HUES6 (cell line): Measurements from ENCODE around the gene NOS1.
A peak's percentile ranks its signal among the peaks of the same experiment; 100 is the strongest.

ENCODE experiments used
- H3K27ac ChIP-seq: 2 replicates; pipeline ENCODE4 v1.7.0; 2013; ENCODE audit warnings: low read depth, mild to moderate bottlenecking, low read length, inconsistent platforms
- H3K27me3 ChIP-seq: 2 replicates; pipeline ENCODE4 v1.6.1; 2013; ENCODE audit warnings: low read length; ENCODE audit not compliant: control insufficient read depth, insufficient read depth
- H3K36me3 ChIP-seq: 2 replicates; pipeline ENCODE4 v1.6.1; 2013; ENCODE audit warnings: low read length; ENCODE audit not compliant: control insufficient read depth, insufficient read depth
- H3K4me1 ChIP-seq: 2 replicates; pipeline ENCODE4 v1.6.1; 2013; ENCODE audit warnings: low read length; ENCODE audit not compliant: control insufficient read depth, insufficient read depth
- H3K4me3 ChIP-seq: 2 replicates; pipeline ENCODE4 v1.5.1; 2013; ENCODE audit warnings: low read depth, low read length
- H3K9ac ChIP-seq: one replicate; pipeline ENCODE4 v1.6.1; 2013; ENCODE audit warnings: mild to moderate bottlenecking, low read length
- H3K9me3 ChIP-seq: 2 replicates; pipeline ENCODE4 v1.6.1; 2013; ENCODE audit warnings: low read depth, low read length; ENCODE audit not compliant: control insufficient read depth, insufficient read depth

NOS1 gene

GRCh38 chr12:117273091-117273490 is 88.3 kb downstream of the NOS1 start:
- Histone ChIP-seq H3K4me1 (peaks cover 4% of the 10 kb centered on the region), H3K27ac (no peak overlapping the region), H3K27me3 (no peaks in the 10 kb centered on the region), H3K9ac (no peak overlapping the region), H3K4me3 (no peak overlapping the region), H3K9me3 (no peaks in the 10 kb centered on the region), H3K36me3 (no peaks in the 10 kb centered on the region)

DNA sequence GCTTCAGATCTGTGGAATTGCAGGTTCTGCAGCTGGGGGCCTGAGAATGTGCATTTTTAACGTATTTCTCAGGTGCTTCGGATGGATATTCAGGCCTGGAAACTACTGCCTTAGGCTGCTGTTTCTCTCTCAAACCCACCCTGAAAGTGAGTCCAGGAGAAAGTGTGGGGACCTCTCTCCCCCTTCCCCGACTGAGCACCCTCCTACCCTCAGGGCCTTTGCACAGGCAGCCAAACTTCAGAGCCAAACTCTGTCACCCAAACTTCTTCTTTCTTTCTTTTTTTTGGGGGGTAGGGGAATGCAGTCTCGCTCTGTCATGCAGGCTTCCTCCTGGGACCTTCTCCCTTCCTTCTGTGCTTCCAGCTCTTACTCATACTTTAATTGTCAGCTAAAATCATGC is 88.7 kb downstream of the NOS1 start:
- Histone ChIP-seq H3K9ac (no peak overlapping the region), H3K4me1 (peaks cover 3% of the 10 kb centered on the region), H3K36me3 (no peaks in the 10 kb centered on the region), H3K27me3 (no peaks in the 10 kb centered on the region), H3K27ac (no peak overlapping the region), H3K4me3 (no peak overlapping the region), H3K9me3 (no peaks in the 10 kb centered on the region)

GRCh38 chr12:117262749-117263148 is 98.7 kb downstream of the NOS1 start:
- no peak overlapping the region for H3K27ac ChIP-seq
- H3K27me3 ChIP-seq: no peaks in the 10 kb centered on the region
- H3K9me3 ChIP-seq: no peaks in the 10 kb centered on the region
- H3K4me1 ChIP-seq: no peaks in the 10 kb centered on the region
- H3K36me3 ChIP-seq: no peaks in the 10 kb centered on the region
- H3K9ac ChIP-seq: no peak overlapping the region
- no peak overlapping the region for H3K4me3 ChIP-seq

- Histone ChIP-seq H3K36me3 (no peaks in the 10 kb centered on the region), H3K27ac (no peak overlapping the region), H3K9me3 (no peaks in the 10 kb centered on the region), H3K9ac (no peak overlapping the region), H3K27me3 (no peaks in the 10 kb centered on the region), H3K4me3 (no peak overlapping the region), H3K4me1 (no peaks in the 10 kb centered on the region)
These were observed 100.2 kb downstream of the NOS1 start for GRCh38 chr12:117261247-117261646.

GRCh38 chr12:117255386-117255785 is 106.0 kb downstream of the NOS1 start:
- H3K9me3 ChIP-seq: peaks cover 5% of the 10 kb centered on the region; the same call in 1 of the 2 replicates
- H3K4me1 ChIP-seq: no peaks in the 10 kb centered on the region
- H3K27ac ChIP-seq: no peak overlapping the region
- no peaks in the 10 kb centered on the region for H3K36me3 ChIP-seq
- H3K4me3 ChIP-seq: no peak overlapping the region
- no peak overlapping the region for H3K9ac ChIP-seq
- no peaks in the 10 kb centered on the region for H3K27me3 ChIP-seq

GRCh38 chr12:117243488-117243887 is 117.9 kb downstream of the NOS1 start:
- H3K9me3 ChIP-seq: no peaks in the 10 kb centered on the region
- H3K4me1 ChIP-seq: no peaks in the 10 kb centered on the region
- no peak overlapping the region for H3K27ac ChIP-seq
- 0 out of 2 replicates have a peak, but pooled peaks cover 5% of the 10 kb centered on the region for H3K27me3 ChIP-seq
- H3K4me3 ChIP-seq: no peak overlapping the region
- no peak overlapping the region for H3K9ac ChIP-seq
- H3K36me3 ChIP-seq: no peaks in the 10 kb centered on the region

- Histone ChIP-seq H3K27me3 (0 out of 2 replicates have a peak, but pooled peaks cover 5% of the 10 kb centered on the region), H3K9me3 (no peaks in the 10 kb centered on the region), H3K4me1 (peaks cover 2% of the 10 kb centered on the region; the same call in 1 of the 2 replicates), H3K27ac (no peak overlapping the region), H3K36me3 (no peaks in the 10 kb centered on the region), H3K9ac (no peak overlapping the region), H3K4me3 (no peak overlapping the region)
These were observed 119.7 kb downstream of the NOS1 start for GRCh38 chr12:117241697-117242096.

GRCh38 chr12:117240081-117240755 is 121.2 kb downstream of the NOS1 start:
- peaks cover 16% of the 10 kb centered on the region for H3K4me1 ChIP-seq
- H3K9ac ChIP-seq: no peak overlapping the region
- no peak overlapping the region for H3K27ac ChIP-seq
- no peak overlapping the region for H3K4me3 ChIP-seq
- H3K27me3 ChIP-seq: 0 out of 2 replicates have a peak, but pooled peaks cover 5% of the 10 kb centered on the region
- no peaks in the 10 kb centered on the region for H3K36me3 ChIP-seq
- no peaks in the 10 kb centered on the region for H3K9me3 ChIP-seq

- Histone ChIP-seq H3K27me3 (no peaks in the 10 kb centered on the region), H3K27ac (no peak overlapping the region), H3K36me3 (no peaks in the 10 kb centered on the region), H3K4me1 (peaks cover 18% of the 10 kb centered on the region), H3K9me3 (no peaks in the 10 kb centered on the region), H3K4me3 (peak overlapping the region; percentile 8; the same call in 1 of the 2 replicates), H3K9ac (no peak overlapping the region)
These were observed 124.9 kb downstream of the NOS1 start for GRCh38 chr12:117236456-117237001.

DNA sequence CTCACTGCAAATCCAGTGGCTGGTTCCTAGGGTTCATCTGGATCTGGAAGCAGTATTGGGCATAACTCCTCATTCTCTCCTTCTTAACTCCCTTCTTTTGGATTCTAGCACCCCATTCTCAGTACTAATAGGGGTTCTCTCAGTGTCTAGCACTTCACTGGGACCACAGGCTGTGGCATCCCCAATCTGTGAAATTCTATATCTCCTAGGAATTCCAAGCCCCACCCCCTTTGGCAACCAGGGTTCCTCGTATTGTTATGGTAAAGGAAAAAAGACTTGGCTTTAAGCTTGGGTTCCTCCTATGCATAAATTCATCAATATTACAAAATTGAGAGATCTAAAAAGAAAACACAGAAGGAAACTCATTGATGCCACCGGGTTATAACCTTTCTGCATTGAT is 126.2 kb downstream of the NOS1 start:
- no peak overlapping the region for H3K4me3 ChIP-seq
- no peaks in the 10 kb centered on the region for H3K27me3 ChIP-seq
- H3K9ac ChIP-seq: no peak overlapping the region
- no peak overlapping the region for H3K27ac ChIP-seq
- no peaks in the 10 kb centered on the region for H3K9me3 ChIP-seq
- H3K36me3 ChIP-seq: no peaks in the 10 kb centered on the region
- peaks cover 18% of the 10 kb centered on the region for H3K4me1 ChIP-seq

- H3K27ac ChIP-seq: no peak overlapping the region
- no peaks in the 10 kb centered on the region for H3K9me3 ChIP-seq
- no peak overlapping the region for H3K4me3 ChIP-seq
- no peak overlapping the region for H3K9ac ChIP-seq
- peaks cover 18% of the 10 kb centered on the region for H3K4me1 ChIP-seq
- no peaks in the 10 kb centered on the region for H3K27me3 ChIP-seq
- no peaks in the 10 kb centered on the region for H3K36me3 ChIP-seq
These were observed 127.0 kb downstream of the NOS1 start for GRCh38 chr12:117234441-117234840.
